HepG2 (cell line): Measurements from ENCODE around the gene KIF7. TPM values are rescaled to one million over a fixed set of nuclear protein-coding genes. Genes with fewer than 3 reads are reported as not detected.

Experiments used
- ATAC-seq: fragments of 200-7000 bp; cut with Tn5 transposase; 3 replicates; pipeline ENCODE4 v1.9.1; 2020; ENCODE audit warnings: mild to moderate bottlenecking, moderate library complexity
- BruUV-seq: library from RNA; stranded (reverse); fragments of 400-500 nt; replicated peaks from 2 replicates; lab custom pipeline; 2021; lab: Mats Ljungman, UMichigan
- CTCF ChIA-PET: fragments of 300-600 bp; formaldehyde crosslinking; extraction: SDS; loops from one replicate; lab custom pipeline; 2021; ENCODE audit warnings: low total read pairs, inconsistent platforms, low intra/inter-chr PET ratio; lab: Yijun Ruan, JAX
- POLR2A ChIA-PET: fragments of 350-600 bp; sonication (Branson Sonifier 250); formaldehyde crosslinking; loops from one replicate; lab custom pipeline; 2020; ENCODE audit warnings: antibody characterized with exemption, inconsistent platforms; lab: Yijun Ruan, JAX
- DNase-seq: peaks from one replicate; pipeline ENCODE4 v3.0.0-alpha.2; 2015; ENCODE audit warnings: low spot score
- FAIRE-seq: peaks from 3 replicates; lab custom pipeline; 2011; peaks lifted over from hg19 to GRCh38; lab: Jason Lieb, UNC
- H2AFZ ChIP-seq: one replicate; pipeline ENCODE4 v1.6.1; 2011; ENCODE audit warnings: low read length, inconsistent platforms
- H3K27ac ChIP-seq: fragments of 300-600 bp; 3 replicates; pipeline ENCODE4 v1.8.0; 2011; ENCODE audit warnings: mixed run types, mild to moderate bottlenecking, mixed read lengths, low read length, inconsistent platforms; ENCODE audit not compliant: insufficient read depth; ENCODE audit errors: extremely low read length
- H3K27me3 ChIP-seq, 2 experiments: fragments of 200-600 bp in 1 of 2; 2 replicates in 1 of 2; 3 replicates in 1 of 2; pipeline versions ENCODE4 v1.6.0 to v1.8.0; 2011; ENCODE audit warnings: low read length in 2 of 2, mild to moderate bottlenecking in 2 of 2, moderate library complexity in 2 of 2, inconsistent platforms in 1 of 2; ENCODE audit not compliant: insufficient read depth in 2 of 2, control insufficient read depth in 1 of 2
- H3K36me3 ChIP-seq, 2 experiments: fragments of 200-600 bp in 1 of 2; replicated peaks in 1 of 2; 2 replicates in 1 of 2; 3 replicates in 1 of 2; pipeline versions ENCODE4 v1.5.1 to v1.8.0; 2011; ENCODE audit warnings: low read length in 2 of 2, inconsistent platforms in 1 of 2; ENCODE audit not compliant: insufficient read depth in 2 of 2, control insufficient read depth in 1 of 2
- H3K4me1 ChIP-seq: 2 replicates; pipeline ENCODE4 v1.5.1; 2012; ENCODE audit warnings: low read length, inconsistent platforms; ENCODE audit not compliant: insufficient read depth
- H3K4me2 ChIP-seq: 2 replicates; pipeline ENCODE4 v1.6.0; 2011; ENCODE audit warnings: low read depth, low read length, inconsistent platforms
- H3K4me3 ChIP-seq, 3 experiments: fragments of 200-600 bp in 1 of 3; sonication (generic), shearing (Covaris generic) in 1 of 3; replicated peaks in 1 of 3; 2 replicates each; pipeline ENCODE4 v1.5.1; 2011 to 2016; ENCODE audit warnings: low read length in 3 of 3, inconsistent platforms in 2 of 3, low read depth in 2 of 3, mild to moderate bottlenecking in 2 of 3, control low read depth in 1 of 3, mixed read lengths in 1 of 3; ENCODE audit not compliant: insufficient read depth in 1 of 3
- H3K79me2 ChIP-seq: one replicate; pipeline ENCODE4 v1.6.1; 2011; ENCODE audit warnings: low read length, inconsistent platforms; ENCODE audit not compliant: insufficient read depth
- H3K9ac ChIP-seq: 2 replicates; pipeline ENCODE4 v1.6.0; 2011; ENCODE audit warnings: mild to moderate bottlenecking, low read depth, low read length, inconsistent platforms; ENCODE audit not compliant: insufficient read depth
- H3K9me3 ChIP-seq: 2 replicates; pipeline ENCODE4 v1.5.1; 2012; ENCODE audit warnings: mild to moderate bottlenecking, low read length
- H4K20me1 ChIP-seq: 2 replicates; pipeline ENCODE4 v1.6.0; 2011; ENCODE audit warnings: inconsistent platforms, mild to moderate bottlenecking, low read length, moderate library complexity; ENCODE audit not compliant: insufficient read depth
- AGO2 ChIP-seq: fragments of 200-400 bp; formaldehyde crosslinking; optimal IDR thresholded peaks from 2 replicates; pipeline ENCODE3; 2017; ENCODE audit warnings: mild to moderate bottlenecking, low read depth, low read length, moderate library complexity
- REL ChIP-seq: sonication (generic); formaldehyde crosslinking; conservative IDR thresholded peaks from 2 replicates; pipeline ENCODE4 v1.8.0; 2022; ENCODE audit warnings: mild to moderate bottlenecking, missing genetic modification reagents, moderate library complexity
- SP4 ChIP-seq: sonication (generic); formaldehyde crosslinking; IDR thresholded peaks from 2 replicates; pipeline ENCODE4 v1.8.1; 2023; ENCODE audit warnings: mild to moderate bottlenecking, missing genetic modification reagents
- ZNF30 ChIP-seq: sonication (generic); formaldehyde crosslinking; IDR thresholded peaks from 2 replicates; pipeline ENCODE4 v1.5.0; 2020; ENCODE audit warnings: mild to moderate bottlenecking, missing genetic modification reagents
- ZNF816 ChIP-seq: sonication (generic); formaldehyde crosslinking; IDR thresholded peaks from 2 replicates; pipeline ENCODE4 v1.8.0; 2022; ENCODE audit warnings: missing genetic modification reagents, mild to moderate bottlenecking, borderline replicate concordance
- WGBS: methylation state at CpG from one replicate; pipeline ENCODE4 v1.1.6; 2017; ENCODE audit warnings: low lambda C conversion rate; 5-methylcytosine and 5-hydroxymethylcytosine counted together
- in situ Hi-C: cut with HindIII; loops from 2 replicates; pipeline ENCODE4 v1.10.0; 2017; ENCODE audit warnings: low pct_unique_long_range_greater_than_20kb; ENCODE audit not compliant: extremely low pct_ligation_motif_present
- intact Hi-C: fragments of 100-400 bp; cut with micrococcal nuclease; formaldehyde crosslinking; loops from one replicate; pipeline ENCODE4 v1.10.0; 2022; ENCODE audit not compliant: unreplicated experiment
- polyA plus RNA-seq, 8 experiments: library from polyadenylated mRNA; depleted of rRNA in 3 of 8; stranded (reverse) in 7 of 8; unstranded in 1 of 8; fragments of >200 nt; fragmentation: Illumina TruSeq in 4 of 8; extraction: Trizol in 4 of 8; gene quantifications; 2 replicates each; pipeline versions ENCODE4 v1.2.1 to v1.2.3, GENCODE V29; 2011 to 2016; ENCODE audit warnings: low read depth in 4 of 8, missing spikeins in 1 of 8, mixed read lengths in 1 of 8; ENCODE audit not compliant: insufficient read depth in 1 of 8
- total RNA-seq, 5 experiments: library from RNA; depleted of rRNA; stranded (reverse); fragments of >200 nt; fragmentation: Illumina TruSeq; extraction: Trizol; gene quantifications; 2 replicates each; pipeline ENCODE4 v1.2.3, GENCODE V29; 2016; ENCODE audit warnings: low read depth in 1 of 5
- TF ChIP-seq, protein P1 (sequence below): sonication (generic); formaldehyde crosslinking; IDR thresholded peaks from 2 replicates; pipeline ENCODE4 v1.4.0; 2020; ENCODE audit warnings: mild to moderate bottlenecking, missing genetic modification reagents
- TF ChIP-seq, protein P2 (sequence below): sonication (generic); formaldehyde crosslinking; IDR thresholded peaks from 2 replicates; pipeline ENCODE4 v1.5.0; 2020; ENCODE audit warnings: mild to moderate bottlenecking, missing genetic modification reagents, borderline replicate concordance
- TF ChIP-seq, protein P3 (sequence below): sonication (generic); formaldehyde crosslinking; IDR thresholded peaks from 2 replicates; pipeline ENCODE4 v1.4.0; 2020; ENCODE audit warnings: missing genetic modification reagents, borderline replicate concordance

KIF7 gene
- total and polyA plus RNA-seq, 2 of the 13 experiments (the other 11 are each of a cell fraction or from before 2014, with no cell fraction given): 1.5 to 6.2 TPM

DNA sequence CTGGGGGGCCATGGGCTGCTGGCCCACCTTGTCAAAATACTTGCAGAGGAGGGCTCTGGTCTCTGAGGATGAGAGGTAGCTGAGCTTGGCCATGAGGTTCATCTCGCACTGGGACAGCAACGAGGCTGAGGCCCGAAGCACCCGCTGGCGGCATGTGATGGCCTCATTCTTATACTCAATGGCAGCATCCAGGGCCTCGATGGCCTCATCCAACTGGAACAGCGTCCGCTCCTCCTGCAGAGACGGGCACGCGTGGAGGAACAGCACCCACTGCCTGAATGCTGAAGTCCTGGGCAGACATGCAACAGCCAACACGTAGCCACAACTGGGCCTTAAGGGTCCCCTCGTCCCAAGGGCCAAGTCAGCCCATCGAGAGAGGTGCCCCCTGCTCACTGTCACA is 25.0 kb downstream of the KIF7 start:
- intact Hi-C loops: no loop called here
- H3K4me1 ChIP-seq: no peaks in the 10 kb centered on the region
- H3K4me3 ChIP-seq: no peak overlapping the region
- peak; percentile 77 for TF ChIP-seq AGO2
- TF ChIP-seq, protein P1, sequence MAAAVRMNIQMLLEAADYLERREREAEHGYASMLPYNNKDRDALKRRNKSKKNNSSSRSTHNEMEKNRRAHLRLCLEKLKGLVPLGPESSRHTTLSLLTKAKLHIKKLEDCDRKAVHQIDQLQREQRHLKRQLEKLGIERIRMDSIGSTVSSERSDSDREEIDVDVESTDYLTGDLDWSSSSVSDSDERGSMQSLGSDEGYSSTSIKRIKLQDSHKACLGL (CRISPR knock-in tag): no peak
- DNase-seq (no peak), FAIRE-seq (no peak), ATAC-seq (no peak)
- peaks cover 39 to 71% of the 10 kb centered on the region in 2 experiments for H3K36me3 ChIP-seq
- H3K9ac ChIP-seq: no peak overlapping the region
- no peak overlapping the region for H2AFZ ChIP-seq
- H3K79me2 ChIP-seq: no peaks in the 10 kb centered on the region
- H3K27me3 ChIP-seq: no peaks in the 10 kb centered on the region
- H3K9me3 ChIP-seq: no peaks in the 10 kb centered on the region
- ChIA-PET POLR2A (no interaction called here), CTCF (no interaction called here)
- no peaks in the 10 kb centered on the region for H4K20me1 ChIP-seq
- in situ Hi-C loops: no loop called here
- BruUV-seq: no TSS peak
- no peak overlapping the region for H3K4me2 ChIP-seq
- H3K27ac ChIP-seq: no peak overlapping the region
- no CpG with 5 or more reads among the region's 14 CpGs for WGBS

DNA sequence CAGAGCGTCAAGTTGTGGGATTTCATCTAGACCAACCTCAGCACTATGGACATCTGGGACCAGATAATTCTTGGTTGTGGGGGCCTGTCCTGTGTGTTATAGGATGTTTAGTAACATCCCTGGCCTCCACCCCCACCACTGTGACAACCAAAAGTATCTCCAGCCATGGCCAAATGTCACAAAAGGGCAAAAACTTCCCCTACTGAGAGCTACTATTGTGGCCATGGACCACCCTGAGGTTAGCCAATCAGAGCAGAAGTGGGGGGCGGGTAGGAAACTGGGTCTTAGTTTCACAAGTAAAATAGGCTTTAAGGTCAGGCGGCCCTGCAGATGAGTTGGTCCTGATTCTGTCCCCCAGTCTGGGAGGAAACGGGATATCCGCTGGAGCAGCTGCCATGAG is 25.4 kb downstream of the KIF7 start:
- Histone ChIP-seq H3K9me3 (no peaks in the 10 kb centered on the region), H3K27me3 (no peaks in the 10 kb centered on the region), H3K4me1 (no peaks in the 10 kb centered on the region), H2AFZ (no peak overlapping the region), H3K4me3 (no peak overlapping the region), H3K36me3 (peaks cover 41 to 75% of the 10 kb centered on the region in 2 experiments), H4K20me1 (no peaks in the 10 kb centered on the region), H3K9ac (no peak overlapping the region), H3K27ac (no peak overlapping the region), H3K4me2 (no peak overlapping the region), H3K79me2 (no peaks in the 10 kb centered on the region)
- DNase-seq (no peak), FAIRE-seq (no peak), ATAC-seq (no peak)
- intact Hi-C loops (no loop called here), in situ Hi-C loops (no loop called here)
- 100% methylated on average over 5 of the region's 5 CpGs for WGBS
- BruUV-seq: no TSS peak
- ChIA-PET POLR2A (no interaction called here), CTCF (no interaction called here)
- TF ChIP-seq ZNF30 (CRISPR knock-in tag) (no peak), REL (CRISPR knock-in tag) (no peak), SP4 (CRISPR knock-in tag) (no peak), ZNF816 (no peak)
- TF ChIP-seq, protein P2, sequence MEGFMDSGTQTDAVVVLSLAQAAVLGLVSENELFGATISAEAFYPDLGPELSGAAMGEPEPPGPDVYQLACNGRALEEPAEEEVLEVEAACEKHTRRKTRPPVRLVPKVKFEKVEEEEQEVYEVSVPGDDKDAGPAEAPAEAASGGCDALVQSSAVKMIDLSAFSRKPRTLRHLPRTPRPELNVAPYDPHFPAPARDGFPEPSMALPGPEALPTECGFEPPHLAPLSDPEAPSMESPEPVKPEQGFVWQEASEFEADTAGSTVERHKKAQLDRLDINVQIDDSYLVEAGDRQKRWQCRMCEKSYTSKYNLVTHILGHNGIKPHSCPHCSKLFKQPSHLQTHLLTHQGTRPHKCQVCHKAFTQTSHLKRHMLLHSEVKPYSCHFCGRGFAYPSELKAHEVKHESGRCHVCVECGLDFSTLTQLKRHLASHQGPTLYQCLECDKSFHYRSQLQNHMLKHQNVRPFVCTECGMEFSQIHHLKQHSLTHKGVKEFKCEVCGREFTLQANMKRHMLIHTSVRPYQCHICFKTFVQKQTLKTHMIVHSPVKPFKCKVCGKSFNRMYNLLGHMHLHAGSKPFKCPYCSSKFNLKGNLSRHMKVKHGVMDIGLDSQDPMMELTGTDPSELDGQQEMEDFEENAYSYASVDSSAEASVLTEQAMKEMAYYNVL (CRISPR knock-in tag): no peak
- TF ChIP-seq, protein P3, sequence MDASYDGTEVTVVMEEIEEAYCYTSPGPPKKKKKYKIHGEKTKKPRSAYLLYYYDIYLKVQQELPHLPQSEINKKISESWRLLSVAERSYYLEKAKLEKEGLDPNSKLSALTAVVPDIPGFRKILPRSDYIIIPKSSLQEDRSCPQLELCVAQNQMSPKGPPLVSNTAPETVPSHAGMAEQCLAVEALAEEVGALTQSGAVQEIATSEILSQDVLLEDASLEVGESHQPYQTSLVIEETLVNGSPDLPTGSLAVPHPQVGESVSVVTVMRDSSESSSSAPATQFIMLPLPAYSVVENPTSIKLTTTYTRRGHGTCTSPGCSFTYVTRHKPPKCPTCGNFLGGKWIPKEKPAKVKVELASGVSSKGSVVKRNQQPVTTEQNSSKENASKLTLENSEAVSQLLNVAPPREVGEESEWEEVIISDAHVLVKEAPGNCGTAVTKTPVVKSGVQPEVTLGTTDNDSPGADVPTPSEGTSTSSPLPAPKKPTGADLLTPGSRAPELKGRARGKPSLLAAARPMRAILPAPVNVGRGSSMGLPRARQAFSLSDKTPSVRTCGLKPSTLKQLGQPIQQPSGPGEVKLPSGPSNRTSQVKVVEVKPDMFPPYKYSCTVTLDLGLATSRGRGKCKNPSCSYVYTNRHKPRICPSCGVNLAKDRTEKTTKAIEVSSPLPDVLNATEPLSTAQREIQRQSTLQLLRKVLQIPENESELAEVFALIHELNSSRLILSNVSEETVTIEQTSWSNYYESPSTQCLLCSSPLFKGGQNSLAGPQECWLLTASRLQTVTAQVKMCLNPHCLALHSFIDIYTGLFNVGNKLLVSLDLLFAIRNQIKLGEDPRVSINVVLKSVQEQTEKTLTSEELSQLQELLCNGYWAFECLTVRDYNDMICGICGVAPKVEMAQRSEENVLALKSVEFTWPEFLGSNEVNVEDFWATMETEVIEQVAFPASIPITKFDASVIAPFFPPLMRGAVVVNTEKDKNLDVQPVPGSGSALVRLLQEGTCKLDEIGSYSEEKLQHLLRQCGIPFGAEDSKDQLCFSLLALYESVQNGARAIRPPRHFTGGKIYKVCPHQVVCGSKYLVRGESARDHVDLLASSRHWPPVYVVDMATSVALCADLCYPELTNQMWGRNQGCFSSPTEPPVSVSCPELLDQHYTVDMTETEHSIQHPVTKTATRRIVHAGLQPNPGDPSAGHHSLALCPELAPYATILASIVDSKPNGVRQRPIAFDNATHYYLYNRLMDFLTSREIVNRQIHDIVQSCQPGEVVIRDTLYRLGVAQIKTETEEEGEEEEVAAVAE (CRISPR knock-in tag): no peak
